OCI-M1 (cell line): Measurements from ENCODE around the gene HMGB2.

Source experiments
- DNase-seq: peaks from one replicate; lab custom pipeline; 2025; lab: John Stamatoyannopoulos, UW

HMGB2 gene

DNA sequence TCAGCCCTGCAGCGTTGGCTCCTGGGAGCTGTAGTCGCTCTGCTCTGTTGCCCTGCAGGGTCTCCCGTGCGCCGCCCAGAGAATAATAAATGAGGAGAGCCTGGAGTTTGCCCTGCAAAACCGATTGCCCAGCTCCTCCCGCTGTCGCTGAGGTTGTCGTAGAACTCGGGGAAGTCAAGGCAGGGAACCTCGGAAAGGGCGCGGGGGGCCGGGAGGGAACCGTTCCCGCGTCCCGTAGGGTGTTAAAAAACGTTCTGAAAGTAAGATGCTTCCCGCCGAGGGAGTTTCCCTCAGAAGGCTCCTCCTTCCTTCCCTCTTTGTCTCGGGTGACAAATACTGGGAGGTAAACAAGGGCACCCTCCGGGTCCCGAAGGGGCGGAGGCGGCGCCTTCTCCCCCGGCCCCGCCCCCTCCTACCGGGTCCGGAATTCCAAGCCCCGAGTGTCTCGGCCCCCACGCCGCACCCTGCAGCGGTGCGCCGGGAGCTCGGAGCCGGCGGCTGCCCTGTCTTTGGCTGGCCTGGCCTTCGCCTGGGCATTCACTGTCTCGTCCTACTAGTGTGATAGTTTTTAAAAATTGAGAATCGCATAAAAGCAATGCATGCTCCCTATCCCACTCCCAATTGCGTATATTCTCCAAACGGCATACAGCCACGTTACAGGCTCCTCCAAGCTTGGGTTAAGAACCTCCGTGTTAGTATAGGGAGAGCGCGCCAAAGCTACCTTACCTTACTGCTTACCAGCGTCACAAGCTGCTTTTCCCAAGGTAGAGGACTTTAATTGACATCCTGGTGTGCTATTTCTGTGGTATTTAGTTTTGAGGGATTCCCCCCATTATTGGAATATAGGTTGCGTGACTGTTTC, 964 bp upstream of the HMGB2 start:
- DNase-seq: peak; percentile 96

DNA sequence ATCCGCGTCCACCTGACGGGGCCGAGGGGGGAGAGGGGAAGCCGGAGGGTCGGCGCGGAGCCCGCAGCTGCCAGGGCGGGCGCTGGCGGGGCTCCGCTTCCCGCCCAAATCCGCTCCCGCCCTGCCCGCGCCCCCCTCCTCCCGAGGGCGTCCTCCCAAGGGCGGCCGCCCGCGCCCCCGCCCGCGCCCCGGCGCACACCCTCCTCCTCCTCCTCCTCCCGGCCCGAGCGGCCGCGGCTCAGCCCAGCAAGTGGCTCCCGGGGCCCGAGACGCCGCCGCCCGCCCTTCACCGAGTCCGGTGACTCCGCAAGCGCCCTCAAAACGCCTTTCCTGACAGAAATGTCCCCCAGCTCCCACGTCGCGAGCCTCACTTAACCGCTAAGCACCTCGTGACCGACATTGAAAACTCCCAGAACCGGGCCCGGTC, 487 bp downstream of the HMGB2 start:
- peak; percentile 65 for DNase-seq

DNA sequence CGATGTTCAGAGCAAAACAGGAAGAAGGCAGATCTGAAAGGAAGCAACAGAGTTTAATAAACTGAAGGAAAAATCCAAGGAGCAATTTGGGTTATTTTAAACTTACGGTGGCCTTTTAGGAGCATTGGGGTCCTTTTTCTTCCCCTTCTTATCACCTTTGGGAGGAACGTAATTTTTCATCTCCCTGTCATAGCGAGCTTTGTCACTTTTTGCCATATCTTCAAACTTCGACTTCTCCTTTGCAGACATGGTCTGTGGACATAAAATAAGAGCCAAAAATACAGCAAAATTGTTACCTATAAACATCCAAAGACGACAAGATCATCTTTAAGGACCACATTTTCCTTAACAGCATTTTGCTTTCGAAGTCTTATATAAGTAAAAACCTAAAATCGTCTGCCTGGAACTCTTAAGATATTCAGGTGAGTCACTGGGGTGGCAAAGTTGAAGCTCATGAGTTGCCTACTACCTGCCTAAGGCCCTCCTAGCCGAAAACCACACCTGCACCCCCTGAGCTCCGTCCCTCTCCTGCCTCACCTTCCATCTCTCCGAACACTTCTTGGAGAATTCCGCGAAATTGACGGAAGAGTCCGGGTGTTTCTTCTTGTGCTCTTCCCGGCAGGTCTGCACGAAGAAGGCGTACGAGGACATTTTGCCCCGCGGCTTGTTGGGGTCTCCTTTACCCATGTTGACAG, 1.0 kb downstream of the HMGB2 start:
- DNase-seq: peak; percentile 59

DNA sequence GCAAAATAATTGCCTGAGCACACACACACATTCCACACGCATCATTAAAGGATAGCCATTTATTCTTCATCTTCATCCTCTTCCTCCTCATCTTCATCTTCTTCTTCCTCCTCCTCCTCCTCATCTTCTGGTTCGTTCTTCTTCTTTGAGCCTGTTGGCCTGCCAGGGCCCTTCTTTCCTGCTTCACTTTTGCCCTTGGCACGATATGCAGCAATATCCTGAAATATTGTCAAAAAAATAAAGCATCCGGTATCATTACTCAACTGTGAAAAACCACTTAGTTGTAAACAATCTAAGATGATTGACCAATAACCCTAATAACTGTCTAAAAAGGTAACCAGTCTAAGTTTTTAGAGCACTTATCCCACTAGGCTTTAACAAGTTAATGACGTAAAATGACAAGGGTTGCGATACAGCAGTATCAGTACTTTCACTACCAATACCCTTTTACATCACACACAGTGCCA, 2.1 kb downstream of the HMGB2 start:
- peak; percentile 34 for DNase-seq

DNA sequence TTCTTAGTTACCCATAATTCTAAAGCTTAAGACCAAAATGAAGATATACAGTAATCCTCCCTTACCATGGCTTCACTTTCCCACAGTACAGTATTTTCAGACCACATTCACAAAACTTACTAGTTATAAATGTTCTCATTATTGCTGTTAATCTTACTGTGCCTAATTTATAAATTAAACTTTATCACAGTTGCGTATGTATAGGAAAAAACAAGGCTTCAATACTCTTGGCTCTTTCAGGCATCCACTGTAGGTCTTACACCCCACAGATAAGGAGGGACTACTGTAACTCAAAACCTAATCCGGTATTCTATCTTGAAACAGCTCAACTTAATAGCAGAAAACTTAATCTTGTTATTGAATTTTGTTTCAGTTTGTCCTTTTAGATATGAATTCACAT, 3.6 kb downstream of the HMGB2 start:
- peak; percentile 52 for DNase-seq

DNA sequence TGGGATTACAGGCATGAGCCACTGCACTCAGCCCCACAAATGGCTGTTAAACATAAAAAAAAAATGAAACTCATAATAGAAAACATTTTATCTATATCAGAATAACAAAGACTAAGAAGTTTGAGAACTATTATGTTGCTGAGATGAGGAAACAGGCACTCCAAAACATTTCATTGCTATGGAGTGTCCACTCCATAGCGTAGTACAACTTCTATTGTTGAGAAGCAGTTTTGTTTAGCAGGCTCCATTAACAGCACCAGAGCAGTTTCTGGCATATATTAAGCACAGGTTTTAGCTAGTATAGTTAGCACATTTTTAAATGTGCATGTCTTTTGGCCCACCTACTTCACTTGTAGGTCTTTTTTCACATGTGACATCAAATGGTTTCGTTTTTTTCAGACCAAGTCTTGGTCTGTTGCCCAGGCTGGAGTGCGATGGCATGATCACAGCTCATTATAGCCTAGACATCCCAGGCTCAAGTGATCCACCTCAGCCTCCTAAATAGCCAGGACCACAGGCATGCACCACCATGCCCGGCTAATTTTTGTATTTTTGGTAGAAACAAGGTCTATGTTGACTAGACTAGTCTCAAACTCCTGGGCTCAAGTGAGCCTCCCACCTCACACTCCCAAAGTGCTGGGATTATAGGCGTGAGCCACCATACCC, 5.8 kb downstream of the HMGB2 start:
- DNase-seq: no peak

DNA sequence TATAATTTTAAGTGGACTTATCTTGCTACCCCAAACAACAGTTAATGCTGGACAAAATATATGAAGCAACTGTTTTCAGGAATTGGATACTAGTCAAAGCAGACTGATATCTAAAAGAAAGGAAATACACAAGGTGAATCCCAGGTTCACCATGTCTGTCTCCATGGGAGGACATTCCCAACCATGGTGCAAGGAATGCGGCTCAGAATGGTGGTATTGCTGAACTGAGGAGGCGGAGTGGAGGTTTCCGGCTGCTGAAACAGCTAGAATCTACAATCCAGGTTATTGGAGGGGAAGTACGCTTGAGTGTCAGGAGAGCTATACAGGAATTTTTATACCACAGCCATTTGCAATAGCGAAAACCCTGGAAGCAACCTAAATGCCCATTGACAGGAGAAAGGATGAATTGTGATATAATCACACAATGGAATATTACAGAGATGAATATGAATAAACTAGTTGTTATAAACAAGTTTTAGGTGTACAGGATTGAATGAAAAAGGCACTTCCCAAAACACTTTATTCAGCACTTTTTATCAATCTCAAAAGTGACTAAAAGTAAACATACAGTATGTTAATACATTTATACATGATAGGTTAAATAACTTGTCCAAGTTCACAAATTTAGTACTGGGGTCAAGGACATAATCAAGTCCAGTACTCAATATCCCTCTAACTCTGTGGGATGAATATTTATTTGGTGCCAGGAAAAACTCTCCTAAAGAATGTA, 9.0 kb downstream of the HMGB2 start:
- no peak for DNase-seq

DNA sequence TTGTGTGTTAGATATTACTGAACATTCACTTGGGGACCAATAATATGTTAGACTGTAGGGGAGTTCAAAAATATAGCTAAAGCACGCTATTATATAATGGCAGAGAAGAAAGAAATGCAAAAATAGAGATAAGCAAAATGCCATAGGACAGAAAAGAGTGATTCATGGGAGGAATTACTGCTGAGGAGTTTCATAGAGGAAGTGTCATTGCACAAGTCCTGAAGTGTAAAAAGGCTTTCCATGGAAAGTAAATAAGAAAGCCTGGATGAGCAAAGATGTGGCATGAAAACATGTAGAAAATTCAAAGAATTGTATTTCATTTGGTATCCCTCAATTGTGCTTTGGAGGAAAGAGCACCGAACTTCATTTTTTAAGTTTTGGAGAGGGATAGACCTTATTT, 14.5 kb downstream of the HMGB2 start:
- DNase-seq: no peak

DNA sequence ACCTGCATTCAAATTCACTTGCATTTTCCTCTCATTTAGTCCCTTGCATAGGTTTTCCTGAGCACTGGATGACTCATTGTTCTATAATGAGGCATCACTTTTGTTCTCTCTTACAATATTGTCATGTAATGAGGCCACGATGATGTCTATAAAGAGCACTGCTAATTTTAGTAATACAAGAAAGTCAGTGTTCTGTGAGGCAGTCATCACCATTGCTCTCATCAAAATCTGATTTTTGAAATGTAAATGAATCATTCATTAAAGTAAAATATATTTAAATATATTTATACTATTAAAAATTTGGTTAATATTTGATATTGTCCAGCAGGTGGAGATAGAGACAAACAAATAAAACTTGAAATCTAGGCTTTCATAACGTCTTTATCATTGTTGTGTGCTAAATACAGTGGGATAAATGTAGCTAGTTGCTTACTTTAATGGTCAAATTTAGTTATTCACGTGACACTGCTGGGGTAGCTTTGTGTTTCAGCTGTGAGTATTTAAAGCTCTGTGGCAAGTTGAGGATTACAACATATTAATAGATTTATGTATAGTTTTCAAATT, 15.4 kb downstream of the HMGB2 start:
- peak; percentile 73 for DNase-seq

DNA sequence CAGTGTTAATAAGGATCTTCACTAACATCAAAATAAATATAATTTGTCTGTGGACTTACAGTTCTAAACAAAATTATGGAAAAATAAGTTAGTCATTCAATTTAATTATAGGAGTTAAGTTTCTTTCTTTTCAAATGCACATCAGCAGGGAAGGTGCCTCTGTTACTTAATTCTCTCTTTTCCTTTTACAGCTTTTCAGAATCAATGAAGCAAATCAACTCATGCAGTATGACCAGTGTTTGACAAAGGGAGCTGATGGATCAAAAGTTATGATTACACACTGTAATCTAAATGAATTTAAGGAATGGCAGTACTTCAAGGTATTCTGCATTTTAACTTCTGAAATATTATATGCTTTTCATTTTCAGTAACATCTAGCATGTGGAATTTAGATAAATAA, 15.9 kb downstream of the HMGB2 start:
- no peak for DNase-seq

DNA sequence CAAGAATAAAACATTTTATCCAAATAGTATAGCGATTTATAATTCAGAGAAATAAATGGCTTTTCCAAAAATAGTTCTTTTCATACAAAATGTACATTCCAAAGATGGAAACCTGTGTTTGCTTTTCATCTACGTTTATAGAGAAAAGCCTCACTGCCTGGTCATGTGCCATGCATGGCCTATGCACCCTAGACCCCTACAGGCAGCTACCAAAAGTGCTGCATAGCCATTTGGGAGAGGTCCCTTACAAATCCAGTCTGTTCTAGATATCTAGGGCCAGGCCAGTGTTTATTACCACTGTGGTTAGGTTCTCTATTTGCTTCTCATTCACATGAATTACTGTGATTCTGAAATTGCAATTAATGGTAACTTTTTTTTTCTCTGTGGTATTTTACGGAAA, 17.2 kb downstream of the HMGB2 start:
- peak; percentile 66 for DNase-seq

DNA sequence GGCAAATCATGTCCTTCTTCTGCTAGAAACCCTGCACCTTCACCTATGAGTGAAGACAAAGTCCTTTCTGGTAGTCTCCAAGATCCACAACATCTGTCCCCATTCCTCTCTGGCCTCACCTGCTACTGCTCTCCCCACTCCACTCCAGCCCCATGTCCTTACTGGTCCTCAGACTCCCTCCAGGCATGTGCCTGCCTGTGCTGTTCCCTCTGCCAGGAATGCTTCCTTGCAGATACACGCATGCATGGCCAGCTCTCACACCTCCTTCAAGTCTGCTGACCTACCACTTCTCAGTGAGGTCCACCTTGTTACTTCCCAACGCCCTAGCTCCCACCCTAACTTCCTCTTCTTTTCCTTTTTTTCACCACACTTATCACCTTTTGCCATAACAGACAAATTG, 18.1 kb downstream of the HMGB2 start:
- no peak for DNase-seq

DNA sequence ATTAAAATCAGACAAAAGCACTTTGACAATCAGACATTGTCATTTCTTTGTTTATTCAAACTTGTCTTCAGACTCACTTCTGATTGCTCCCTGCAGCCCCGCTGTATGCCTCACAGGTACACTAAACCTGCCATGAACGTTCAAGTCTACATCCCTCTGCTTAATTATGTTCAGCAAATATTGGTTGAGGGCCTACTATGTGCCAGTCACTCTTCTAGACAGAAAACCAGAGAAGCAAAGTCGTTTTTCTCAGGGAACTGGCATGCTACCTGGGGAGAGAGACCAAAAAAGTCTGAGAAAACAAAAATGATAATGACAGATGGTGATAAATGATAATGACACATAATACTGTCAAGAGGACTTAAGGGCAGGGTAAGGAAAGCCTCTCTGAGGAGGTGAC, 19.4 kb downstream of the HMGB2 start:
- no peak for DNase-seq

DNA sequence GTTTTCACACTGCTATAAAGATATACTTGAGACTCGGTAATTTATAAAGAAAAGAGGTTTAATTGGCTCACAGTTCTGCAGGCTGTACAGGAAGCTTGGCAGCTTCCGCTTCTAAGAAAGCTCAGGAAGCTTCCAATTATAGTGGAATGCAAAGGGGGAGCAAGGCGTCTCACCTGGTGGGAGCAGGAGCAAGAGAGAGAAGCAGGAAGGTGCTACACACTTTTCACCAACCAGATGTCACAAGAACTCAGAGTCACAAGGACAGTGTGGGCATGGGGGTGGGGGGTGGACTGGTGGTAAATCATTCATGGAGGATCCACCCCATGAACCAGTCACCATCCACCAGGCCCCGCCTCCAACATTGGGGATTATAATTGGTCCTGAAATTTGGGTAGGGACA, 22.8 kb downstream of the HMGB2 start:
- DNase-seq: no peak

DNA sequence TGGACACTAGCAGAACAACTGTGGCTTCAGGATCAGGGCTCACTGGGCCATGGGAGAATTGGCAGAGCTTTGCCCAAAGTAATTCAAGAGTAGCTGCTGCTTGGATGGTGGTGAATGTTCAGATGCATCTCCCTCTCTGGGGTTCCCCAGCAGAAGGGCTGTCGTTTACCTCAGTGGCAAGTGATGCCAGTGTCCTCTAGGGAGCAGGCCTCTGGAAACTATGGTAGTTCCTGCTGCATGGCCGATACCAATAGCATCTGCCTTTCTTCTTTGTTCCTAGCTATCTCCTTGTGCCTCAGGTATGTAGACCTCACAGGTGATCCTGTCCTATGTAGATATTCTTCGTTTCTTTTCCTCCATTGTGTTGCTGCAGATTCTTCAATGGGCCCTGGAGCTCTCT, 26.4 kb downstream of the HMGB2 start:
- DNase-seq: no peak

DNA sequence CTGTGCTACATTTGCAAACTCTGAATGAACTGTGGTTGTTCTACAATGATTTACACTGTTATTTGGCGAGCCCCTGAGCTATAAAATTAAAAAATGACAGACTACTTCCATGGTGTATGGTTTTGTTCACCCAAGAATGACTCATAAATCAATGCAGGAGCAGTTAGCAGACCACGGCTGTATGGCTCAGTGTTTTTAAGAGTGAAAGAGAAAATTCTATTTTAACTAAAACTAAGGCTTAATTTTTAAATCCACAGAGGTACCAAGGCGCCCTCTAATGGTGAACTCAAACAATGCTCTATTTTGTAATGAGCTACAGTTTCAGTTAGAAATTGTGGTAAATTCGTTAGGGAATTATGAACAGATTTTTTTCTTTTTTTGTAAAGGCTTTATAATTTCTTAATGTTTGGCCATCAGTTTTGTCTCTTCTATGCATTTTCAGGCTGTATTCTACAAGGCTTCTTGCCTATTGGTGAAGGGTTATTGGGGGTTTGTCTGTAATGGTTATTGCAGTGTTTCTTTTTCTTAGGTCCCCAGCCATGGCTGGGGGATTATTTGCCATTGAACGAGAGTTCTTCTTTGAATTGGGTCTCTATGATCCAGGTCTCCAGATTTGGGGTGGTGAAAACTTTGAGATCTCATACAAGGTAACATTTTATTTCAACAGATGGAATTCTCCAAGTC, 32.5 kb downstream of the HMGB2 start:
- peak; percentile 89 for DNase-seq

DNA sequence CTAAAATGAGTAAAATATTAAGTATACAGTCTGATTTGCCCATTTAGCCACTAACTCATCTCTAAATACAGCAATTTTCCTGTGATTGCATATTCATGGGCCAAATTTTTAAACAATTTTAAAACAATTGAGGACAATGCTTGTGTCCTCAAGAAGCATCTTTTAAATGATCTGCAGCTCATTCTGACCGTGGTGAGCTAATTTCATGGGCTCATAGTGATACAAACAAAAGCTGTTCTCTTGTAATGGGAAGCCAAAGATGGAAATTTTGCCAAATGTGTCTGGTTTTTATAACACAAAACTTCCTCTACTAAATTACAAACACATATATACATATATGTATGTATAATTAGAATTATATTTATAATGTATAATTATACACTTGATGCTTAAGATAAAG, 39.7 kb downstream of the HMGB2 start:
- no peak for DNase-seq

DNA sequence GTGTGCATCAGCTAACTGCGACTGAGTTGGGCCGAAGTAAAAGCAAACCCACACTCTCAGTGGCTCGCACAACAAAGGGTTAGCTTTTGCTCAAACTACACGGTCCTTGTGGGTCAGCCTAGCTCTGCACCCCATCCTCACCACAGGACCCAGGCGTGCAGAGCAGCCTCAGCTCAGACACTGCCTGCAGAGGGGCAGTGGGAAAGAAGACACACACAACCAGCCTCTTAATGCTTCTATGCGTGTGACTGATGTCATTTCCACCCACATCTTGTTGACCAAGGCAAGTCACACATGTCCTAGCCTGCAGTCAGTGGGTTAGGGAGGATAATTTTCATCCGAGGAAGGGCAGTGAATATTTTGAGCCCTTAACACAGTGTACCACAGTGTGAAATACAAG, 40.5 kb downstream of the HMGB2 start:
- DNase-seq: no peak

DNA sequence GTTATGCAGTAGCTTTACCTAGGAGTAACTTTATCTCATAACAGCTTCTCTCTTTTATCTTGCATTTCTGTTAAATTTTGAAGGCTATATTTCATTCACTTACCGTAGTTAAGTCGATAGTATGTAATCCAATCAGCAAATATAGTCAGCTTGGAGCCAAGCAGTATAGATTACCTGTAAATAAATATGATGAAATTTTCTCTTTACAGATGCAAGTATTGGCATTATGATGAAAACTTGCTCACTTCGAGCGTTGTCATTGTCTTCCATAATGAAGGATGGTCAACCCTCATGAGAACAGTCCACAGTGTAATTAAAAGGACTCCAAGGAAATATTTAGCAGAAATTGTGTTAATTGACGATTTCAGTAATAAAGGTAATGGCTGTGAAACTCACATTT, 42.3 kb downstream of the HMGB2 start:
- DNase-seq: no peak

DNA sequence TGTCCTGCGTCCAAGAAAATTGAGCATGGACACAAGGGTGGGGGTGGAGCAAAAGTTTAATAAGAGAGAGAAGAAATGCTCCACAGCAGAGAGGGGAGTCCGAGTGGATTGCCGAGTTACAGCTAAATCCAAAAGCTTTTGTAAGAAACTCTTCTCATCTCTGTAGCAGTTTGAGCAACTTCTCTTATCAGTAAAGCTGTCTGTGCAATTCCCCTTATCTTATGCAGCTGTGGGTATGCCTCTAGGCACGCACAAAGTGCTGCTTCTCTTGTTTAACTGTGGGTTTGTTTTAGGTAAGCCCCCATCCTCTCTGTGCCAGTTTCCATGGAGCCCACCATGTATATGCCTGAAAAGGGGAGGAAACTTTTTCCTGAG, 44.8 kb downstream of the HMGB2 start:
- DNase-seq: peak; percentile 97

DNA sequence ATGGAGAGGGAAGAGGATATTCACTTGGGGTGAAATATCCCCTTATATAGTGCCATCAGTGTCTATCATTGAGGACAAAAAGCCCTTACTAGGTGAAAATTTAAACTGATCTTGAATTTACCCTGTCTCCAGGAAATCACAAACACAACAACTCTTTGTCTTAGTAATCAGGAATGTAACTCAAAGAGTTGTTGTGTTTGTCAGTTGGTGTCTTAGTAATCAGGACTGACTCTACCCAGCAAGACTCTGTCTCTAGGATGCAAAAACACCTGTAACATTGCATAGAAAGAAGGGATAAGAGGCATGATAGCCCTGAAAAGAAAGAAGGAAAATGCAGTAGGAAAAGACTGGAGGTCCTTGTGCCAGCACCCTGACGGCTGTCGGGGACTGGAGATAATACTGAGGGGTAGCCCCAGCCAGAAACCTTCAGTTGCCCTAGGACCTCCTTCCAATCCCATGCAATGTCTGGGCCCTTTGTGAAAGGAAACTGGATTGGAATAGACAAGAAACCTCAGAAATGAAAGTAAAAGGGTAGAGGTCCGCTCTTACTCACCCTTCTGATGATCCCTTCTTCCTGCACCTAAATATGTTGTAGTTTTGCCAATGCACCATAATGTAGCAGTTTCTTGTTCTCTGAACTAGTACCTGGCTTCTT, 45.3 kb downstream of the HMGB2 start:
- no peak for DNase-seq
